Heart right ventricle (tissue), 16 donors: ENCODE measurements around the gene CUBN. TPM values are rescaled to one million over a fixed set of nuclear protein-coding genes. Genes with fewer than 3 reads are reported as not detected.
A peak's percentile ranks its signal among the peaks of the same experiment; 100 is the strongest.

ENCODE experiments used
- ATAC-seq, 8 donors: fragments of 200-7000 bp; cut with Tn5 transposase; one replicate each; pipeline ENCODE4 v1.9.1; 2020; ENCODE audit warnings: mild to moderate bottlenecking in 8 of 8, moderate library complexity in 8 of 8, moderate number of reproducible peaks in 1 of 8
- DNase-seq, 2 donors: peaks; one replicate each; pipeline ENCODE4 v3.0.0-alpha.2; 2020
- H3K27ac ChIP-seq, 10 donors: fragments of 200-600 bp; sonication (generic) in 2 of 10; one replicate each; pipeline versions ENCODE4 v1.5.0 to v1.8.0; 2020 to 2022; ENCODE audit warnings: mild to moderate bottlenecking in 3 of 10
- H3K27me3 ChIP-seq, 7 donors: fragments of 200-600 bp; one replicate each; pipeline ENCODE4 v1.8.0; 2021 to 2022; ENCODE audit warnings: mild to moderate bottlenecking in 2 of 7
- H3K36me3 ChIP-seq, 9 donors: fragments of 200-600 bp; sonication (generic) in 1 of 9; one replicate each; pipeline versions ENCODE4 v1.5.0 to v1.8.0; 2020 to 2022; ENCODE audit warnings: mild to moderate bottlenecking in 2 of 9
- H3K4me1 ChIP-seq, 9 donors: fragments of 200-600 bp; sonication (generic) in 1 of 9; one replicate each; pipeline versions ENCODE4 v1.5.0 to v1.8.0; 2020 to 2022; ENCODE audit warnings: mild to moderate bottlenecking in 4 of 9
- H3K4me3 ChIP-seq, 10 donors: fragments of 200-600 bp; sonication (generic) in 2 of 10; one replicate each; pipeline versions ENCODE4 v1.5.0 to v1.8.0; 2020 to 2022; ENCODE audit warnings: mild to moderate bottlenecking in 7 of 10, moderate library complexity in 2 of 10
- H3K9me3 ChIP-seq, 11 donors: fragments of 200-600 bp in 10 of 11; sonication (generic) in 2 of 11; one replicate each; pipeline versions ENCODE4 v1.5.0 to v1.8.0; 2013 to 2022; ENCODE audit warnings: mild to moderate bottlenecking in 2 of 11, control low read depth in 1 of 11, moderate library complexity in 1 of 11
- CTCF ChIP-seq, 9 donors: fragments of 200-600 bp; sonication (generic) in 2 of 9; IDR thresholded peaks; one replicate each; pipeline versions ENCODE4 v1.5.0 to v1.8.0; 2021 to 2022; ENCODE audit warnings: antibody characterized with exemption in 9 of 9, mild to moderate bottlenecking in 5 of 9, moderate library complexity in 1 of 9
- WGBS, 2 donors: extraction: QIAGEN DNeasy Blood & Tissue Kit; methylation state at CpG; one replicate each; pipeline ENCODE4 v1.1.7; 2013; ENCODE audit warnings: inconsistent platforms in 1 of 2; 5-methylcytosine and 5-hydroxymethylcytosine counted together
- intact Hi-C, 10 donors: fragments of 100-400 bp; cut with DNase I; formaldehyde crosslinking; loops; one replicate each; pipeline versions ENCODE4 v1.11.1 to v1.14.2; 2022
- polyA plus RNA-seq, 2 donors: library from polyadenylated mRNA; stranded (reverse); fragments of 200-250 nt; gene quantifications; one replicate each; pipeline ENCODE4 v1.2.3, GENCODE V29; 2013
- total RNA-seq, 10 donors: library from RNA; stranded (reverse); fragmentation: NEBNext Ultra II Directional in 3 of 10; extraction: Animal tissue kit (Norgen Biotek cat#: 25700) in 3 of 10; gene quantifications; one replicate each; pipeline versions ENCODE4 v1.2.1 to v1.2.4, GENCODE V29; 2021 to 2023
- donor health status: Arrhythmogenic right ventricular cardiomyopathy.
- donor health status: ischemic (EF 13 %, LVEDD 7.1; RV severe dilation, severe dysfunction).
- donor health status: healthy with polysubstance abuse.
- donor health status: DM: no; HTN: yes; CAD: no.
- donor health status: DM: no; HTN: no; CAD: no.
- donor health status: ischemic (EF 25% LVEDD 6.9; RV normal size, moderate dysfunction).
- donor health status: ischemic (EF 25% LVEDD 5.7; RV mildly dilated, moderate dysfunction).
- donor health status: healthy.
- donor health status: DM: yes; HTN: yes; CAD: no.
- donor health status: Ischemic cardiomyopathy.
- donor health status: ischemic (EF 35%, LVEDD 5.7; RV mildly dilated, moderate dysfunction).
- donor health status: nonischemic (EF 11% LVEDD 7.7; RV severe dilation, severe dysfunction).
- donor health status: DM: yes; HTN: yes; CAD: no.
- donor health status: PGD.
- donor health status: ischemic (EF 29% LVEDD 5.4; RV normal size, mild dysfunction).
- donor health status: nonischemic (EF 23%, LVEDD 6.1; RV moderate dilation, normal function).

CUBN gene
- total and polyA plus RNA-seq, 12 donors, result 0.13 to 1.2 (median 0.42) TPM

- no peak for TF ChIP-seq CTCF (IDR thresholded peaks at IDR 0.05)
- no peak for ATAC-seq
- 88 to 89% methylated on average over 6 of the region's 6 CpGs for WGBS, 2 donors
Measured at GRCh38 chr10:16788125-16788524, 341.5 kb downstream of the CUBN start.

GRCh38 chr10:16787361-16787791, 342.2 kb downstream of the CUBN start:
- Histone ChIP-seq H3K36me3 (peaks cover 0 to 3% (median 0%) of the 10 kb centered on the region in 9 donors), H3K4me3 (no peak overlapping the region), H3K27ac (peak overlapping the region in 1 of 10 donors; percentile 1), H3K27me3 (no peaks in the 10 kb centered on the region), H3K9me3 (no peaks in the 10 kb centered on the region), H3K4me1 (peaks cover 0 to 16% (median 0%) of the 10 kb centered on the region in 9 donors)
- intact Hi-C loops, result no loop called here
- no peak for TF ChIP-seq CTCF (IDR thresholded peaks at IDR 0.05)
- WGBS, 2 donors, result 96 to 97% methylated on average over 12 of the region's 12 CpGs
- ATAC-seq (no peak), DNase-seq (no peak)

More at GRCh38 chr10:16788125-16788524, 341.5 kb downstream of the CUBN start:
- Histone ChIP-seq H3K4me1 (peaks cover 0 to 23% (median 1%) of the 10 kb centered on the region in 9 donors), H3K36me3 (peaks cover 0 to 3% (median 0%) of the 10 kb centered on the region in 9 donors), H3K9me3 (no peaks in the 10 kb centered on the region), H3K27ac (peak overlapping the region in 1 of 10 donors; percentile 1), H3K27me3 (no peaks in the 10 kb centered on the region), H3K4me3 (no peak overlapping the region)
- intact Hi-C loops, result no loop called here
- no peak for DNase-seq

GRCh38 chr10:16780338-16780880, 349.2 kb downstream of the CUBN start:
- WGBS, 2 donors, result 73 to 77% methylated on average over 7 of the region's 7 CpGs
- H3K36me3 ChIP-seq, result peaks cover 0 to 23% (median 0%) of the 10 kb centered on the region in 9 donors
- H3K4me1 ChIP-seq, result peaks cover 0 to 31% (median 21%) of the 10 kb centered on the region in 9 donors
- no peaks in the 10 kb centered on the region for H3K27me3 ChIP-seq
- no peak overlapping the region for H3K27ac ChIP-seq
- ATAC-seq, result no peak
- no peak for DNase-seq
- H3K4me3 ChIP-seq, result no peak overlapping the region
- H3K9me3 ChIP-seq, result no peaks in the 10 kb centered on the region
- intact Hi-C loops, result no loop called here
- TF ChIP-seq CTCF (IDR thresholded peaks at IDR 0.05), result no peak

- ATAC-seq, result no peak
- no peaks in the 10 kb centered on the region for H3K9me3 ChIP-seq
- peaks cover 0 to 31% (median 21%) of the 10 kb centered on the region in 9 donors for H3K4me1 ChIP-seq
- 53 to 60% methylated on average over 6 of the region's 6 CpGs for WGBS, 2 donors
- peaks cover 0 to 23% (median 0%) of the 10 kb centered on the region in 9 donors for H3K36me3 ChIP-seq
- no peak overlapping the region for H3K4me3 ChIP-seq
- no peaks in the 10 kb centered on the region for H3K27me3 ChIP-seq
- no peak for DNase-seq
- intact Hi-C loops, result loop anchor here in 9 of 10 donors (5.0 to 10.0 kb wide), 4 partner anchors 662 to 877 kb away; no protein-coding TSS in a partner anchor
- no peak overlapping the region for H3K27ac ChIP-seq
- no peak for TF ChIP-seq CTCF (IDR thresholded peaks at IDR 0.05)
Measured at GRCh38 chr10:16779384-16779915, 350.2 kb downstream of the CUBN start.
